ENCODE results near the gene KCNQ5. TPM values are rescaled to one million over a fixed set of nuclear protein-coding genes. Genes with fewer than 3 reads are reported as not detected.

The KCNQ5 gene
- total RNA-seq, 3 donors from 2014 or later (not counting 1 experiment from before 2014, with no cell fraction given) = 8.2 to 9.7 (median 8.7) TPM

DNA sequence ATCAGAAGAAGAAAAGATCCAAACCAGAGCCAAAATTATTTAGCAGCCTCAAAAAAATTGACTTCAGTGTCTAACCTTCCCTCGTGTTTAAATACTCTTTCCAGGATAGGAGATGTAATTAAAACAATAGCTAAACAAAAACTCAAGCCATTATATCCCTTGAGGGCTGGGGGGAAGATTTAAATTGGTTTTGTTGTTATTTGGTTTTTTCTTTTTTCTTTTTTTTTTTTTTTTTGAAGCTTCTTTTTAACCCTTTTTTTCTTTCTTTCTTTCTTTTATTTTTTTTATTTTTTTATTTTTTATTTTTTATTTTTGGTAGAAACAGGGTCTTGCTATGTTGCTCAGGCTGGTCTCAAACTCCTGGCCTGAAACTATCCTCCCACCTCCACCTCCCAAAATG is 334.4 kb downstream of the KCNQ5 start:
- Histone ChIP-seq H3K9me3 (ENCODE audit: control insufficient read depth, insufficient read depth, low read length) (no peaks in the 10 kb centered on the region), H3K4me1 (ENCODE audit: control insufficient read depth, insufficient read depth, low read length) (no peaks in the 10 kb centered on the region), H3K27ac (ENCODE audit: low read length) (no peak overlapping the region), H3K4me3 (ENCODE audit: low read length) (no peak overlapping the region), H3K27me3 (ENCODE audit: control insufficient read depth, insufficient read depth, low read length) (no peaks in the 10 kb centered on the region), H3K36me3 (ENCODE audit: control insufficient read depth, insufficient read depth, low read length) (no peaks in the 10 kb centered on the region)
- no peak for DNase-seq
- Mint-ChIP-seq H3K36me3 (no peaks in the 10 kb centered on the region), H3K9me3 (no peaks in the 10 kb centered on the region), H3K27me3 (ENCODE audit: low read depth in 2 of 2) (no peaks in the 10 kb centered on the region), H3K4me3 (no peak overlapping the region), H3K27ac (no peak overlapping the region), H3K4me1 (peaks cover 6 to 16% of the 10 kb centered on the region in 2 donors)
- intact Hi-C loops (cut with micrococcal nuclease) = no loop called here
- TF ChIP-seq, protein P1, sequence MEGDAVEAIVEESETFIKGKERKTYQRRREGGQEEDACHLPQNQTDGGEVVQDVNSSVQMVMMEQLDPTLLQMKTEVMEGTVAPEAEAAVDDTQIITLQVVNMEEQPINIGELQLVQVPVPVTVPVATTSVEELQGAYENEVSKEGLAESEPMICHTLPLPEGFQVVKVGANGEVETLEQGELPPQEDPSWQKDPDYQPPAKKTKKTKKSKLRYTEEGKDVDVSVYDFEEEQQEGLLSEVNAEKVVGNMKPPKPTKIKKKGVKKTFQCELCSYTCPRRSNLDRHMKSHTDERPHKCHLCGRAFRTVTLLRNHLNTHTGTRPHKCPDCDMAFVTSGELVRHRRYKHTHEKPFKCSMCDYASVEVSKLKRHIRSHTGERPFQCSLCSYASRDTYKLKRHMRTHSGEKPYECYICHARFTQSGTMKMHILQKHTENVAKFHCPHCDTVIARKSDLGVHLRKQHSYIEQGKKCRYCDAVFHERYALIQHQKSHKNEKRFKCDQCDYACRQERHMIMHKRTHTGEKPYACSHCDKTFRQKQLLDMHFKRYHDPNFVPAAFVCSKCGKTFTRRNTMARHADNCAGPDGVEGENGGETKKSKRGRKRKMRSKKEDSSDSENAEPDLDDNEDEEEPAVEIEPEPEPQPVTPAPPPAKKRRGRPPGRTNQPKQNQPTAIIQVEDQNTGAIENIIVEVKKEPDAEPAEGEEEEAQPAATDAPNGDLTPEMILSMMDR (IDR thresholded peaks at IDR 0.05) = no peak
- no peak for ATAC-seq
- WGBS (ENCODE audit: insufficient coverage) = no CpG with 5 or more reads among the region's 1 CpG

- Mint-ChIP-seq H3K27me3 (ENCODE audit: low read depth in 2 of 2) (no peaks in the 10 kb centered on the region), H3K4me3 (no peak overlapping the region), H3K9me3 (no peaks in the 10 kb centered on the region), H3K27ac (no peak overlapping the region), H3K4me1 (peaks cover 0 to 6% of the 10 kb centered on the region in 2 donors), H3K36me3 (no peaks in the 10 kb centered on the region)
- TF ChIP-seq, protein P1 (IDR thresholded peaks at IDR 0.05) = no peak
- Histone ChIP-seq H3K36me3 (ENCODE audit: control insufficient read depth, insufficient read depth, low read length) (no peaks in the 10 kb centered on the region), H3K27ac (ENCODE audit: low read length) (no peak overlapping the region), H3K9me3 (ENCODE audit: control insufficient read depth, insufficient read depth, low read length) (no peaks in the 10 kb centered on the region), H3K4me1 (ENCODE audit: control insufficient read depth, insufficient read depth, low read length) (no peaks in the 10 kb centered on the region), H3K27me3 (ENCODE audit: control insufficient read depth, insufficient read depth, low read length) (no peaks in the 10 kb centered on the region), H3K4me3 (ENCODE audit: low read length) (no peak overlapping the region)
- DNase-seq (no peak), ATAC-seq (no peak)
- intact Hi-C loops (cut with micrococcal nuclease) = no loop called here
- 100% methylated on average over 1 of the region's 2 CpGs for WGBS (ENCODE audit: insufficient coverage)
Observed at GRCh38 chr6:72959821-72960220, 338.0 kb downstream of the KCNQ5 start.

- Mint-ChIP-seq H3K36me3 (no peaks in the 10 kb centered on the region), H3K27ac (no peak overlapping the region), H3K4me1 (no peaks in the 10 kb centered on the region), H3K9me3 (no peaks in the 10 kb centered on the region), H3K4me3 (no peak overlapping the region), H3K27me3 (ENCODE audit: low read depth in 2 of 2) (no peaks in the 10 kb centered on the region)
- H3K27ac ChIP-seq (ENCODE audit: low read length) = no peak overlapping the region
- DNase-seq = no peak
- H3K9me3 ChIP-seq (ENCODE audit: control insufficient read depth, insufficient read depth, low read length) = no peaks in the 10 kb centered on the region
- WGBS (ENCODE audit: insufficient coverage) = 100% methylated on average over 1 of the region's 2 CpGs
- intact Hi-C loops (cut with micrococcal nuclease) = no loop called here
- no peak overlapping the region for H3K4me3 ChIP-seq (ENCODE audit: low read length)
- H3K36me3 ChIP-seq (ENCODE audit: control insufficient read depth, insufficient read depth, low read length) = no peaks in the 10 kb centered on the region
- ATAC-seq = no peak
- H3K4me1 ChIP-seq (ENCODE audit: control insufficient read depth, insufficient read depth, low read length) = no peaks in the 10 kb centered on the region
- no peaks in the 10 kb centered on the region for H3K27me3 ChIP-seq (ENCODE audit: control insufficient read depth, insufficient read depth, low read length)
- TF ChIP-seq, protein P1 (IDR thresholded peaks at IDR 0.05) = no peak
Observed at GRCh38 chr6:72963946-72964345, 342.1 kb downstream of the KCNQ5 start.

DNA sequence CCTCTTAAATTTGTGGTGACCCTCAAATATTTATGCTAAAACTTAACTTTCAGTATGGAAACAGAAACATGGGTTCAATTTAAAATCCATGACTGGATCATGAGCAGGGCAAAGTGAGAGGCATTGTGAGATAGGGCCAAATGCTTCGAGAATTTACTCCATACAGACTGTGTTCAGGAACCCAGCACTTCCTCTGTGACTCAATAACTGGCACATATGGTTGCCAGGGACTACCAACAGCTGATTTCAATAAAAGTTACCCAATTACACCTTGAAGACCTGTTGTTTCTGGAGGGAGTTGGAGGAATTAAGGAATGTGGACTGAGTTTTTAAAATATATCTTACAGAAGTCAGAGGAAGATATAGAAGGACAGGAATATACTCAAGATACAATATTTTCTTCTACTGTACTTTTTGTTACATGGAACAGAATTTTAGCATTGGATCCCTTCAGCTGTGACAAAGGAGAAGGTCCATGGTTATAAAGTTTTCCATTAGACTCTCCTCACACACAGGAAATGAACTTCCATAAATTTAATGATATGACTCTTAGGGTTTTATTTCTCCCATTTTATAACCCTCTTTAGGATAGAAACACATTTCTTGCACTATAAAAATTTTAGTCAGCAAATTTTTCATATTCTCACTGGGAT is 344.9 kb downstream of the KCNQ5 start:
- H3K36me3 ChIP-seq (ENCODE audit: control insufficient read depth, insufficient read depth, low read length) = no peaks in the 10 kb centered on the region

More for the DNA sequence above, 344.9 kb downstream of the KCNQ5 start:
- Histone ChIP-seq H3K4me1 (ENCODE audit: control insufficient read depth, insufficient read depth, low read length) (no peaks in the 10 kb centered on the region), H3K4me3 (ENCODE audit: low read length) (no peak overlapping the region), H3K27me3 (ENCODE audit: control insufficient read depth, insufficient read depth, low read length) (no peaks in the 10 kb centered on the region), H3K9me3 (ENCODE audit: control insufficient read depth, insufficient read depth, low read length) (no peaks in the 10 kb centered on the region), H3K27ac (ENCODE audit: low read length) (no peak overlapping the region)
- ATAC-seq (no peak), DNase-seq (no peak)
- Mint-ChIP-seq H3K36me3 (no peaks in the 10 kb centered on the region), H3K4me1 (no peaks in the 10 kb centered on the region), H3K4me3 (no peak overlapping the region), H3K27me3 (ENCODE audit: low read depth in 2 of 2) (no peaks in the 10 kb centered on the region), H3K9me3 (no peaks in the 10 kb centered on the region), H3K27ac (no peak overlapping the region)
- 44% methylated on average over 1 of the region's 1 CpG for WGBS (ENCODE audit: insufficient coverage)
- TF ChIP-seq, protein P1 (IDR thresholded peaks at IDR 0.05) = no peak
- intact Hi-C loops (cut with micrococcal nuclease) = no loop called here
